ELF-1 (cell line): ENCODE measurements around the gene UTS2B.
"Not testable (repeated sequence)": the region's sequence is repeated elsewhere in the genome, so short reads cannot be mapped to it uniquely, and the experiment has no call there.

ENCODE experiments used
- DNase-seq: peaks from one replicate; pipeline ENCODE4 v3.0.0-alpha.2; 2016; ENCODE audit warnings: low read depth, low spot score

Gene UTS2B

DNA sequence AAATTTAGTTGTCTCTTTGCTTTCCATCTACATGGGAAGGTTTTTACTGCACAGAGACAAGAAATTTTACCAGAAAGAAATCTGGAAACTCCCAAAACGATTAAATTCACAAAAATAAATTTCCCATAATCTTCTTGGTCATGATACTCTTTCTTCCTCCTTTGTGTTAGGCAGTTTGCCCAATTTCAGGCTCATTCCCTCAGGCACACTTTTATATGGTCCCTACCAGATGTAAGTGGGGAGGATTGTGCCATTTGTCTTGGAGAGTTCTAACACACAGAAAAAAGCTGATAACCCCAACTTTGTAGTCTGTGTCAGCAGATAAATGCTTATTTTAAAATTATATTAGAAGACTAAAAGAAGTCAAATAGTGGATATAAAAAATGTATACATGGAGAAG lies 50.2 kb downstream of the UTS2B start:
- no peak for DNase-seq

DNA sequence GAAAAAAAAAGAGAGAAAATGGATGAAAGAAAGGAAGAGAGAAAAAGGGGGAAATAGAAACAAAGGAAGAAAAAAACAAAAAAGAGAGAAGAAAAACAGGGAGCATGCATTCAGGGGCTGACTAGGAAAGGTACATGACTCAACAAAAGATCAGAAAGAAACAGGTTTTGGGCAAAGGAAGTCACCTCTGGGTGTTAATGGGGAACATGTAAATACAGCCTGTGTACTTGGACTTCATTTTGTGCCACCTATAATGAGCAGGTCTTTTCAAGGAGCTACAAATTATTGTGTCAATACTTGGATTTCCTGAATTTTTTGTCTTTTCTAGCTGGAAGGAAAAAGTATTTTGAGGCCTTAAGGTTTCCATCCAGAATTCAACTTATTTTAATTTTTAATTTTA lies 54.6 kb downstream of the UTS2B start:
- no peak for DNase-seq

DNA sequence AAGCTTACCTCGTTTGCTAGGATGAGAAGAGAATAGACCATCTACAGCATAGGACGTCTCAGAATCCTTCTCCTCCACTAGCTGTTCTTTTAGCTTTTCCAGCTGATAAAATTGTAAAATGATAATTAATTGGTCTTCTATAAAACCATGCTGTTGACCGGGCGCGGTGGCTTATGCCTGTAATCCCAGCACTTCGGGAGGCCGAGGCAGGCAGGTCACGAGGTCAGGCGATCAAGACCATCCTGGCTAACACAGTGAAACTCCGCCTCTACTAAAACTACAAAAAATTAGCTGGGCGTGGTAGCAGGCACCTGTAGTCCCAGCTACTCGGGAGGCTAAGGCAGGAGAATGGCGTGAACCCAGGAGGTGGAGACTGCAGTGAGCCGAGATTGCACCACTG lies 55.1 kb downstream of the UTS2B start:
- DNase-seq, result not testable (repeated sequence)

DNA sequence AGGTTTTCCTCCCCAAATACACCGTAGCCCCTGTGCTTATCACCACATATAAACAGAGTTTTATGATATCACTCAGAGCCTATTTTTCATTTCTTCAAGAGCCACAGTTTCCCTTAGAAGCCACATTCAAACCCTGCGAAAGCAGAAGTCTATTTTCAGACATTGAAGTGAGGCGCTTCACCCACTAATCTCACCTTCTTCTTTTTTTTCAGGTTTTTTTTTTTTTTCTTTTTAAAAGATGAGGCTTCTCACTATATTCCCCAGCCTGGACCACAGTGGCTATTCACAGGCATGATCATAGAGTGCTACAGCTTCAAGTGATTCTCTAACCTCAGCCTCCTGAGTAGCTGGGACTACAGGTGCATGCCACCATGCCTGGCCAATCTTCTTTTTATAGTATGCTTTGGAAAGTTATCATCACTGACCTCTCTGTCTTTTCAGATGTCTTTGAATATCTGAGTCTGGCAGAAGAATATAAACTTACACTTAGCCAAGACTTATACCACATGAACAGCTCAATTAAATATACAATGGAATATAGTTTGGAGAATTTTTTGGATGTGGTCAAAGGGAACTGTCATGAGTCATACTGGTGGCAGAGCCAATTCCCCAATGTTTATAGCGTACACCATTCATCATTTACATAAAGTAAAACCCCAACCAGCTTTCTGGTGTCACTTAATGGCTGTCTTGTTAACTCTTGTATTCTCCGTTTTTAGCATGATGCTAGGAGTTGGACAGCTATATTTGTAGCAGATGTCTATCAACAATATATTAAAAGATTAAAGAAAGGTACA lies 60.8 kb downstream of the UTS2B start:
- DNase-seq, result no peak

DNA sequence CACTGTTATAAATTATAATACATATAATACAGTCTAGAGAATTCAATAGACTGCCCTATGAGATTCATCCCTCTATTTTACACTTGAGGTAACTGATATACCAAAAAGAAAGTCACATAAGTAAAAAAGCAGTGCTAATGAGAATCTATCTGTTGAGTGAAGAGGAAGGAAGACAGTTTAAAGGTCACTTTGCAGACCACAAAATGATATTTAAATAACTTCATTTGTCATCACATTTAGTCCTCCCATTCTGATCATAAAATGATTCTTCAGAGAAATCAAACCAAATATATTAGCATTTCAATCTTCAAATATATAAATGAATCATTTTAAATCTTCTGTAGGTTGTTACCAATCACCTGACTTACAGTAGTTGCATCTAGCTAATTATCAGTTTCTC lies 61.6 kb downstream of the UTS2B start:
- no peak for DNase-seq

DNA sequence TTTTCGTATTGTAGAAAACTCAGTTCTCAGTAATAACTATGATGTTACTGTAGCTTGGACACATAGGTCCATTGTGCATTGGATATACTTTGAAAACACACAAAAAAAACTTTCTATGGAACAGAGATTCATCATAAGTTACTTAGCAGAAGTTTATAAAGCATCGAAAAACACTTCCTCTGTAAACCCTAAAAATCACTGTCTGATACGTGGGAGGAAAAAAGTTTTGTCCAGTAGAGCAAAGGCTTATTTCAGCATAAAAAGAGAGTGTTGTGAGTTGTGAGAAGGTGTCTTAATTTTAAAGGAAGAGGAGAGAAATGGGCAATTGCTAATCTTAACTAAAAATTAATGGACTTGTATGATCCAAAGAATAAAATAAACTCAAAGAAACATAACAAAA lies 66.5 kb downstream of the UTS2B start:
- no peak for DNase-seq

DNA sequence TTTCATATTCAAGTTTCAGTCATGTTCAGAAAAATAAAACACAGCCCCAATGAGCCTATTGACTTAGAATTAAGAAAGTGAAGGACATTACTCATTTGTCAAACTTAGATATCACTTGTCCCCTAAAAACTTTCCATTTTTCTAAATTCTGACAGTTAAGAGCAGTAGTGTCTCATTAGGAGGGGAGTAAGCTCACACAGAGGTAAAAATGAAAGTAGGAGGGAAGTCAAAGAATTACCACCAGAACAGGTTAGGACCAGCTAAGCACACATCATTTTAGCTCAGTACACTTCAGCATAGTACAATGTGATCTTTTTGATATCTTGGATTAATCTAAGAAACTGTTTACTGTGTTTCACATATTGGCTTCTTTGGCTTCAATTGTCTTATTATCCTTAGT lies 67.0 kb downstream of the UTS2B start:
- no peak for DNase-seq

DNA sequence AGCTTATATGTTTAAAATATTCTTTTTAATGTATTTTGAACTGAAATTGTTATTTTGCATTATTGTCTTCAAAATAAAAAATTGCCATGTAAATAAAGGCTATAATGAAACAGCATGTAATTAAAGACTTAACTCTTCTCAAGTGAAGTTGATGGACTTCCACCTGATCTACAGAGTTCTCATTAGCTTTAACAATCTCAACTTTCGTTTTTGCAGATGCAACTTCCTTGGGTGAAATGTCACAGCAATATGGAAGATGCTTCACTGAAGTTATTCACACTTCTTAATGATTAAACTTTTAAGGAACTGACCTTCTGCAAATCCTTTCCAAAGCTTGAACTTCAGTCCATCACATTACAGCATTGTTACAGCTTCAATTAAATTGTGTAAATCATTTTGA lies 67.7 kb downstream of the UTS2B start:
- no peak for DNase-seq

DNA sequence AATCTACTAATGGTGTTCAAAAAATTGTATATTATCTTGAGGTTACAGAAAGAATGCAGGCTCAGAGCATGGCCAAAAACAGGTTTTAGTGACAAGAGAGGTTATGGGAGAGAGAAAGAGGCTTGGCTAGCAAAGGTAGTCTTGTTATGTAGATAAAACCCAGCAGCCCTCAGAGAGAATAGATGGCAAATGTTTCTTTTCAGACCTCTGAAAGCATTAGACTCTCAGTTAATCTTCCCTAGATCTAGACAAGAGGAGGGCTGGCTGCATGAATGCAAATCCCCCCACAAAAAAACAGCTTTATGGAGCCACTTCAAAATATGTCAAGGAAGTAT lies 69.1 kb downstream of the UTS2B start:
- no peak for DNase-seq

DNA sequence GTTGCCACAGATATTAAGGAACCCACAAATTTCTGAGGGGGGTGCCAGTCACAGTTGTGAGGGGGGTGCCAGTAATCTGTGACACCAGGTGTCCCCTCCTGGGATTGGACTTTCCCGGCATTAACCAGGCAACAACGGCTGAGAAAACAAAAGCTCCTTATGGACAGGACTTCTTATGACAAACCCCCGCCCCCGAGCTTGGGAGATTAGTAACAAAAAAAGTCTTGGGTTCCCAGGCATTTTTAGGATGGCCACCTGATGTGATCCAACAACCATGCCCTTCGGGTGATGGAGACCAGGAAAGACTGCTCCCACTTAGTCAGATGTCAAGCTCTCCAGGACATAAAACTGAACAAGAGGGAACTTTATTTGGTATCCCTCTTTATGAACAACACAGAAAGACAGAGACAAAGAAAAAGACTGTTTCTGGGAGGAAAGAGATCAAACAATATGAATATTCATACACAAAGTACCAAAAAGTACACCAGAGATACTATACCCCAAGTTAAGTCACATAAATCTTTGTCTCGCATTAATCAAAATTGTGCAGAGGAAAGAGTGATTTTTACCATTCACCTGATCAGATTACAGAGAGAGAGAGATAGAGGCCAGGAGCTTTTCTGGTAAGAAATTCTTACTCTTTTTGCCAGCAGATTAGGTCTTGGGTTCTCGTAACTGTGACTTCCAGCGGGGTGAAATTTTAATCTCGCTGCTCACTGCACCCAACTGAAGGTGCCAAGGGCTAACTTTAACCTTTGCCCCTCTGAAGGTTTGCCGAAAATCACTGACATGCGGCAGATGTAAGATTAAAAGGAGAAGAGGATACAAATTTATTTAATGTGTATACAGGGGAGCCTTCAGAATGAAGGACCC lies 69.7 kb downstream of the UTS2B start:
- no peak for DNase-seq

DNA sequence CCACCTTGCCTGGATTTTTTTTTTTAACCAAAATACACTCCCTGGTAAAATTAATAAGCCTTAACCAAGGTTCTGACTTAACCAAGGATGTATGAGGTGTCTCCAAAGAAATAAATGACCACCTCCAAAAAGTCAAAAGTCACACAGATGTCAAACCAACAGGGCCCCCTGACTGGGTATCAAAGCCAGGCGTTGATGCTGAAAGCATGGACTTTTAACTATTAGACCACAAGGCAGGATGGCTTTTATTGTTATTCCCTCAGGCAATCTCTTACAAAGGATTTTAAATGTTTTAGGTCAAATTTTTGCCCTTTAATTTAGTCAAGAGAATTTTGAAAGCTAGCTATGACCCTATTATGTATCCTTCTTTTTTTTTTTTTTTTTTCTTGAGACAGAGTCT lies 70.8 kb downstream of the UTS2B start:
- no peak for DNase-seq

DNA sequence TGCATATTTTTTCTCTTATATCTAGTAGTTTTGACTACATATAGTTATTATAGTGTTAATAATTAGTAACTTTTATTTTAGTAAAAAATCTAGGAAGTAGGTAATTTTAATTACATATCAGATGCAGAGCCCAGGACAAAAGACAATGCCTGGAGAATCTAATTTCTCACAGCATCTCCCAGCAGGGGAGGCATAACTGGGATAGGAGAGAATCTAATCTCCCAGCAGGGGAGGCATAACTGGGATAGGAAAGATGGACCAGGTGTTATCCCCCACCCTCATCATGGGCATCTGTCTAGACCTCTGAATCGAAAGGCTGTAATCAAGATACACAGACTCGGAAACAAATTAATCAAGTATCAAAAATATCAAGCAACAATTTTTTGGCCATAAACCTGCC lies 73.0 kb downstream of the UTS2B start:
- DNase-seq, result no peak

DNA sequence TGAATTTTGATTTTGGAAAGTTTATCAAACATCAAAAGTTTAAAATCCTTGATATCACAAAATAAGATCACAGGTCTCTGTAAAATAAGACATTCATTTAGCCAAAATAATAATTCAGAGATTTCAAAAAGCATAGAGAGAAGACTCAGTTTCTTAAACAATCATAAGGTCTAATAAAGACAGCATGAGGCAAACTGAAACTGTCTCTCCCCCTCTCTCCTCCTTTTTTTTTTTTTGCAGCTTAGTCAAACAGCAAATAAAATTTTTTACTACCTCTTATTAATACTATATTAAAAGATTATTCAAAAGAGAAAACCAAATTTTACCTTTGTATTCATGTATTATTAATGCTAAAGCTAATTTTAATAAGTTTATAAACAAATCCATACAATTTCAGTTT lies 73.9 kb downstream of the UTS2B start:
- no peak for DNase-seq

DNA sequence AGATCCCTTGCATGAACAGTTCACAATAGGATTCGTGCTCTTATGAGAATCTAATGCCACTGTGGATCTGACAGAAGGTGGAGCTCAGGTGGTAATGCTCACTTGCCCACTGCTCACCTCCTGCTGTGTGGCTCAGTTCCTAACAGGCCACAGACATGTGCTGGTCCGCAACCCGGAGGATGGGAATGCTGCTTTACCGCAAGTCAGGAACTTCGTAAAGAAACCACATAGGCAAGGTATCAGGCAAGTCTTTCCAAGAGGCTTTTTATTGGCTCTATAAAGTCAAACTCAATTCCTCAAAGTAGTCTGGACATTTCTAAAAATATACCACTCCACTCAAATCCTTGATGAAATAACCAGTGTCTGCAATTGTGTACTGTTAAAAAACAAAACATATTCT lies 75.2 kb downstream of the UTS2B start:
- DNase-seq, result peak; percentile 26

DNA sequence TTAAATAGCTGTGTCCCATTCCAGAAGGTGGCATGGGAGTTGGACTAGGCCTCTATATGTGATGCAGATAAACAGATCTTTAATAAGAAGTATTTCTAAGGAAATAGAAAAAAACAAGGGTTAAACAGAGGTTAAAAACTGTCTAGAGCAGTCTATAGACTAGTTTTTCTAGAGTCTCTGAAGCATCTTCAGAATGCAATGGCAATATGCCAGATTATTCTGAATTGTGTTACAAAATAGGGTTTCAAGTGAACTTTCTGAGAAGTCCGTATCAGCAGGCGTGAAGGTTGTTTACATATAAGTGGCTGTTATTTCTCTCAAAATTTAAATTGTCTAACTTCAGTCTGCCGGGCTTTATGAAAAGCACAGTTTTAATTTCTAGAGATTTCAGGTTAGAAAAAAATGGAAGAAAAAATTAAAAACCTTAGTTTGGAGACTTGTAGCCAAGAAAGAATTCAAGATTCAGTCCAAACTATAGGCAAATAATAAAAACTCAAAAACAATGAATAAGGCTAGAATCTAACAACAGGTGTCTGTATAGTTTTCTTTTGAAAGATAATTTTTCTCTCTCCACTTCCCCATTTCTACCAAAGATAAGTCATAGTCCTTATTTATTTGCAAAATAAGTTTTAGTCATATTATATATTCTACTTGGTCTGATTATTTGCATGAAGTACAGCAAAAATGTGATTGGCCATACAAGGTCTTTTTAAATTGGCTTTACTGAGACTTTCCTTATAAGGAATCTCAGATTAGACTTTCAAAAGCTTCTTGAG lies 76.0 kb downstream of the UTS2B start:
- no peak for DNase-seq

DNA sequence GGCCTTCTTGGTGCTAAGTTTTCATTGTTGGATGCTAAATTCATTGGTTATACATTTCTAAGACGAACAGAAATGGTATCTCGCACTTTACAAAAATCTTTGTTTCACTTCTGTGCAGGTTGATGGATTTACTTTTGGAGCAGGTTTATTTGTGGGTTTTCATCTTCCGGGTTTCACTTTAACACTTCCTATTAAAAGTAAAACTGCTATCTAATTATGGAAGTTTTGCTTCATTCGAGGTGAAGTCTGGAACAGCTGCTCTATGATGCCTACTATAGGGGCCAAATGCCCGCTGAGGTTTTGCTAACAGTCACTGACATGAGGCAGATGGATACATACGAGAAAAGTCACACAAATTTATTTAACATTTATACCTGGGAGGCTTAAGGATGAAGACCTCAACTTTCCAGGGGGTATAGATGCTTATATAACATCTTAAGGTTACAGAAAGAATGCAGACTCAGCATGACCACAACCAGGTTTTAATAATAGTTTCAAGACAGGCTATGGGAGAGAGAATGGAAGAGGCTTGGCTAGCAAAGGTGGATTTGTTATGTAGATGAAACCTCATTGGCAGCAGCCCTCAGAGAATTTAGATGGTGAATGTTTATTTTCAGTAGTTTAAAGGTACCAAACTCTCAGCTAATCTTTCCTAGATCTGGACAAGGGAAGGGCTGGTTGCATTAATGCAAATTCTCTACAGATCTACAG lies 77.1 kb downstream of the UTS2B start:
- DNase-seq, result no peak

DNA sequence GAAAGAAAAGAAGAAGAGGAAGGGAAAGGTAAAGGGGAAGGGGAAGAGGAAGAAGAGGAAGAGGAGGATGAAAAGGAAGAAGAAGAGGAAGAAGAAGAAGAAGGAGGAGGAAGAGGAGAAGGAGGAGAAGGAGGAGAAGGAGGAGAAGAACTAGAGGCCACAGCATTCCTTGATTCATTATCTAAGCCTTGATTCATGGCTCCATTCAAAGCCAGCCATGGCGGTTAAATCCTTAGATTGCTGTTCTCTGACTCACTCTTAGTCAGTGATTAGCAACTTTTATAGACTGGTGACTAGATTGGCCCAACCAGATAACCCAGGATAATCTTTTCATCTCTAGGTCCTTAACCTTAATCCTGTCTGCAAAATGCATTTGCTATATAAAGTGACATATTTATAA lies 83.7 kb downstream of the UTS2B start:
- no peak for DNase-seq

DNA sequence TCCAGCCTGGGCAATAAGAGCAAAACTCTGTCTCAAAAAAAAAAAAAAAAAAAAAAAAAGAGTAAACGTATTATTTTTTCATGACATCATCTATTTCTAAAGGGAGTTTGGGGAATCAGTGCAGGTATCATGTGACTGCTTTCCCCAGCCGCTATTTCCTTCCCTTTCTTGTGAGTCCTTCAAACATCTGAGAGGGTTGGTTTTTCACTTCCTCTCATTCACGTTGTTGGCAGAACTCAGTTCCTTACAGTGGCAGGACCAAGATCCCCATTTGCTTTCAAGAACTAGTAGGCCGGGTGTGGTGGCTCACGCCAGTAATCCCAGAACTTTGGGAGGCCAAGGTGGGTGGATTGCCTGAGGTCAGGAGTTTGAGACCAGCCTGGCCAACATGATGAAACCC lies 84.3 kb downstream of the UTS2B start:
- not testable (repeated sequence) for DNase-seq

DNA sequence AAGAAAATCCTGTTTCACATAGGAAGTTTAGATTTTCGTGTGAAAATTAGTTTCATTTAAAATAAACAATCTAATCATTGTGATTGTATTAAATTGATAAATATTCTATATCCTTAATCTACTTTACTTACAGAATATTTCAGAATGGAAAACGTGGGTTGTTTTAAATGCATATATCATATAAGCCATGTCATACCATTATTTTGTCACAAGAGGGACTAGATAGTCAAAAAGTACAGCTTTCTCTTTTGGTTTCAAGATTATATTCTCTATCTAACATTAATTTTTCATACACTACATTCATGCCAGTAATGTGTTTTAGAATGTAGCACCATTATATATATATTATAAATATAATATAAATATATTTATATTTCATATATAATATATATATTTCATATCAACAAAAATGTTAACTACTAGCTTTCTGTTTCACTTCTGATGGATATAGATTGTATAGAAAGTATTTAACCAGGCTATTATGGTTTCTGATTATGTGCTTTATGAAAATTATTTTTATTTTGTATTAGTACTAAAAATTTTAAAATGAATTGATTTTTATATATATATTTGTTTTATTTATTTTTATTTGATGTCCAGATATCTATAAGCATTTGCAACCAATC lies 86.0 kb downstream of the UTS2B start:
- no peak for DNase-seq

DNA sequence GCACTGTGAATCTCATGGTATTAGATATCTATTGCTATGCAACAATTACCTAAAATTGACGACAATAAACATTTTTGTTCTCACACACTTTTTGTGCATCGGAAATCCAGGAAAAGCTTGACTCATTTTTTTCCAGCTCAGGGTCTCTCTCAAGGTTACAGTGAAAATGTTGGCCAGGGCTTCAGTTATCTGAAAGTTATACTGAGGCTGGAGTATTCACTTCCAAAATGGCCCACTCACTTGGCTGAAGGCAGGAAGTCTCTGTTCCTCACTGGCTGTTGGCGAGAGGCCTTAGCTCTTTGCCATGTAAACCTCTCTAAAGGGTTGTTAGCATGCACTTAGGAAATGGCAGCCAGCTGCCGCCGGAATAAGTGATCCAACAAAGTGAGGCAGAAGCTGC lies 89.8 kb downstream of the UTS2B start:
- no peak for DNase-seq

DNA sequence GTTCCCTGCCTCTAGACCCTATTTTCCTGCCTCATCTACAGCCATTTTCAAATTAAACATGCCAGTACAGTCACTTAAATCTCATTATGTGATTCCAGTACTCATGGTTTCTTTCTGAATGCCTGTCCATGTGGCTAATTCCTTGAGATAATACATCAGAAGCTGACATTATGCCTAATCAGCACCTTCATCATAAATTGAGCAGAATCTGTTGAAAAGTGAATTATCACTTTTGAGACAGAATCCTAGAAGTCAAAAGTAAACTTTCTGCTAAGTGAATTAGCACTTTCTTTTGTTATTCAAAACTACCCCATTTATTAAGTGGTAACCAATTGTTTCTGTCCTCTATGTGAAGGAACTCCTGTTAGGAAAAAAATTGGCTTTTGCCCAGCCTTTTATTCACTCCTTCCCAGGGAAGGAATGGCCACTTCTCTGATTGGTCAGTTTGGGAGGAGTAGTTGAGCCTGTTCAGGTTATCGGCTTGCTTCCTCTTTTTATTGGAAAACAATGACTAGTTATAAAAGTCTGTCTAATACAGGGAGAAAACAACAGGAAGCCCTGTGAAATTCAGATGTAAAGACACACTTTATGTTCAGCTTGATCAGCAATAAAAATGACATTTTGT lies 90.8 kb downstream of the UTS2B start:
- no peak for DNase-seq
